ENCODE measurements around the gene CDK14.

CDK14 gene

DNA sequence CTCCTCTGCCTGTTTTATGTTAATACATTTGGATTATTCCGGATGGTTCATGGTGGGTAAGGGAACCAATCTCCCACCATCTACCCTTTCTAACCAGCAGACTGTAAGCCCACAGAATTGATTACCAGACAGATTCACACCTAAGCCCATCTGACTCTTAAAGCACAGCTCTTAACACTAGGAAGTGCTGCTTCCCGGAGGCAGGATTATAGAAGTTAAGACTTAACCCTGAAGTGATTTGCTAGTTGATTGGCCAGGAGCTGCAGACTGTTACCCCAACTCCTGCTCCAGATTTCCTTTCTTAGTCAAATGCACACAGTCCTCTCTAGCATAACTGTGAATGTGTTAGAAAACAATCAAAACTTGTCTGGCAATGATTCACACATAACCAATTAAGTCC lies 221.7 kb downstream of the CDK14 start:
- 29% methylated on average over 1 of the region's 2 CpGs; no CpG with 5 or more reads in 1 of the 2 experiments for WGBS, 2 experiments (ENCODE audit: insufficient coverage in 2 of 2)
- H3K27ac ChIP-seq (ENCODE audit: low read depth, low read length, severe bottlenecking) = peak overlapping the region; percentile 3

DNA sequence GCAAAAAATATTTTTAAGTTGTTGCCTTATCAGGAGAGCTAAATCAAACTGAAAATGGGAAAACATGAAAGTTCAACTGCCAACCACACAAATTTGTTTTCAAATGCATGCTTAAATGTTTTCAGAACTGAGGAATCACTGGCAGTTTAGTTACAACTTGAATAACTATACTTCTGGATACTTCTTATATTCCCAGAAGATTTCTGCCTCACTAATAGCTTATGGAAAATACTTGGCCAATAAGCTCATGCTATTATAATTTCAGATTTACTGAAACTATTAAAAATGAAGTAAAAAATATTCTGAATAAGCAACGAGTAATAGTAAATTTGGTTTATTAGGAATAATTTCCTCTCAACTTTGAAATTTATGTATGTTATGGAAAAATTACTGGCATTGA lies 222.2 kb downstream of the CDK14 start:
- H3K4me1 ChIP-seq (ENCODE audit: control insufficient read depth, insufficient read depth, low read length, poor library complexity, severe bottlenecking) = peaks cover 16% of the 10 kb centered on the region
- no peak overlapping the region for H3K27ac ChIP-seq (ENCODE audit: low read depth, low read length, severe bottlenecking)
- no peak overlapping the region for H3K4me3 ChIP-seq (ENCODE audit: extremely low read depth, insufficient read depth, low read length, poor library complexity, severe bottlenecking)
- peaks cover 13% of the 10 kb centered on the region for H3K36me3 ChIP-seq (ENCODE audit: control insufficient read depth, insufficient read depth, low read length)
- H3K9me3 ChIP-seq (ENCODE audit: control insufficient read depth, low read length) = no peaks in the 10 kb centered on the region
- no CpG with 5 or more reads among the region's 1 CpG for WGBS, 2 experiments (ENCODE audit: insufficient coverage in 2 of 2)

More for the DNA sequence above, 221.7 kb downstream of the CDK14 start:
- no peaks in the 10 kb centered on the region for H3K9me3 ChIP-seq (ENCODE audit: control insufficient read depth, low read length)
- peaks cover 16% of the 10 kb centered on the region for H3K4me1 ChIP-seq (ENCODE audit: control insufficient read depth, insufficient read depth, low read length, poor library complexity, severe bottlenecking)
- no peak overlapping the region for H3K4me3 ChIP-seq (ENCODE audit: extremely low read depth, insufficient read depth, low read length, poor library complexity, severe bottlenecking)
- peaks cover 13% of the 10 kb centered on the region for H3K36me3 ChIP-seq (ENCODE audit: control insufficient read depth, insufficient read depth, low read length)

GRCh38 chr7:90821961-90822620 lies 226.0 kb downstream of the CDK14 start:
- Histone ChIP-seq H3K4me3 (ENCODE audit: extremely low read depth, insufficient read depth, low read length, poor library complexity, severe bottlenecking) (no peak overlapping the region), H3K36me3 (ENCODE audit: control insufficient read depth, insufficient read depth, low read length) (peaks cover 13% of the 10 kb centered on the region), H3K9me3 (ENCODE audit: control insufficient read depth, low read length) (no peaks in the 10 kb centered on the region), H3K27ac (ENCODE audit: low read depth, low read length, severe bottlenecking) (no peak overlapping the region), H3K4me1 (ENCODE audit: control insufficient read depth, insufficient read depth, low read length, poor library complexity, severe bottlenecking) (peaks cover 10% of the 10 kb centered on the region)
- WGBS, 2 experiments (ENCODE audit: insufficient coverage in 2 of 2) = 92 to 100% methylated on average over 2 of the region's 4 CpGs

GRCh38 chr7:90824386-90825307 lies 228.5 kb downstream of the CDK14 start:
- no peak overlapping the region for H3K27ac ChIP-seq (ENCODE audit: low read depth, low read length, severe bottlenecking)
- H3K9me3 ChIP-seq (ENCODE audit: control insufficient read depth, low read length) = peaks cover 11% of the 10 kb centered on the region
- H3K4me1 ChIP-seq (ENCODE audit: control insufficient read depth, insufficient read depth, low read length, poor library complexity, severe bottlenecking) = no peaks in the 10 kb centered on the region
- no peak overlapping the region for H3K4me3 ChIP-seq (ENCODE audit: extremely low read depth, insufficient read depth, low read length, poor library complexity, severe bottlenecking)
- 77 to 80% methylated on average over 5 of the region's 5 CpGs for WGBS, 2 experiments (ENCODE audit: insufficient coverage in 2 of 2)
- H3K36me3 ChIP-seq (ENCODE audit: control insufficient read depth, insufficient read depth, low read length) = peaks cover 16% of the 10 kb centered on the region

GRCh38 chr7:90825779-90826178 lies 229.7 kb downstream of the CDK14 start:
- Histone ChIP-seq H3K27ac (ENCODE audit: low read depth, low read length, severe bottlenecking) (no peak overlapping the region), H3K36me3 (ENCODE audit: control insufficient read depth, insufficient read depth, low read length) (peaks cover 20% of the 10 kb centered on the region), H3K9me3 (ENCODE audit: control insufficient read depth, low read length) (peaks cover 17% of the 10 kb centered on the region), H3K4me1 (ENCODE audit: control insufficient read depth, insufficient read depth, low read length, poor library complexity, severe bottlenecking) (no peaks in the 10 kb centered on the region), H3K4me3 (ENCODE audit: extremely low read depth, insufficient read depth, low read length, poor library complexity, severe bottlenecking) (no peak overlapping the region)
- WGBS, 2 experiments (ENCODE audit: insufficient coverage in 2 of 2) = no CpG with 5 or more reads among the region's 2 CpGs

GRCh38 chr7:90828601-90829000 lies 232.5 kb downstream of the CDK14 start:
- Histone ChIP-seq H3K4me3 (ENCODE audit: extremely low read depth, insufficient read depth, low read length, poor library complexity, severe bottlenecking) (no peak overlapping the region), H3K4me1 (ENCODE audit: control insufficient read depth, insufficient read depth, low read length, poor library complexity, severe bottlenecking) (no peaks in the 10 kb centered on the region), H3K27ac (ENCODE audit: low read depth, low read length, severe bottlenecking) (no peak overlapping the region), H3K9me3 (ENCODE audit: control insufficient read depth, low read length) (peaks cover 17% of the 10 kb centered on the region), H3K36me3 (ENCODE audit: control insufficient read depth, insufficient read depth, low read length) (peaks cover 11% of the 10 kb centered on the region)
- WGBS, 2 experiments (ENCODE audit: insufficient coverage in 2 of 2) = 83 to 100% methylated on average over 1 of the region's 3 CpGs

- 82 to 89% methylated on average over 3 of the region's 3 CpGs for WGBS, 2 experiments (ENCODE audit: insufficient coverage in 2 of 2)
- Histone ChIP-seq H3K4me3 (ENCODE audit: extremely low read depth, insufficient read depth, low read length, poor library complexity, severe bottlenecking) (no peak overlapping the region), H3K27ac (ENCODE audit: low read depth, low read length, severe bottlenecking) (no peak overlapping the region), H3K9me3 (ENCODE audit: control insufficient read depth, low read length) (peaks cover 17% of the 10 kb centered on the region), H3K36me3 (ENCODE audit: control insufficient read depth, insufficient read depth, low read length) (peaks cover 11% of the 10 kb centered on the region), H3K4me1 (ENCODE audit: control insufficient read depth, insufficient read depth, low read length, poor library complexity, severe bottlenecking) (no peaks in the 10 kb centered on the region)
Measured at GRCh38 chr7:90830308-90830707, 234.2 kb downstream of the CDK14 start.

- H3K36me3 ChIP-seq (ENCODE audit: control insufficient read depth, insufficient read depth, low read length) = peaks cover 18% of the 10 kb centered on the region
- H3K4me3 ChIP-seq (ENCODE audit: extremely low read depth, insufficient read depth, low read length, poor library complexity, severe bottlenecking) = no peak overlapping the region
- no CpG with 5 or more reads among the region's 3 CpGs for WGBS, 2 experiments (ENCODE audit: insufficient coverage in 2 of 2)
- H3K27ac ChIP-seq (ENCODE audit: low read depth, low read length, severe bottlenecking) = no peak overlapping the region
- peaks cover 21% of the 10 kb centered on the region for H3K9me3 ChIP-seq (ENCODE audit: control insufficient read depth, low read length)
- no peaks in the 10 kb centered on the region for H3K4me1 ChIP-seq (ENCODE audit: control insufficient read depth, insufficient read depth, low read length, poor library complexity, severe bottlenecking)
Measured at GRCh38 chr7:90832726-90833125, 236.6 kb downstream of the CDK14 start.

DNA sequence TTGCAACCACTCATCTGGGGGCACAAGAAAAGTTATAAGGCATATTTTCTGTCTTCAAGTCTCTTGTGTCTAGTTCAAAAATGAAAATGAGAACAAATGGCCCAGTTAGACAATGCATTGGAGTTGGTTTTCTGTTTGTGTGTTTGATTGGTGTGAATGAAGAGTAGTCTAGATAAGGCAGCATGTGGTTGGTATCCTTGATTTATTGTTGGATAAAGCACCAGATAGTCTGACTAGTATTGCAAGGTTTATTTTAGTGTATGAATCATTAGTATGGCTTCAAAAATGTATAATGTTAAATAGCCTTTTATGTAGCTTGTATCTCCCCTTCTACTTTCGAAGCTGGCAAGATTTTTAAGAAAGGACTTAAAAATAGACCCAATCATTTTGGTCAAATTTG lies 237.3 kb downstream of the CDK14 start:
- peaks cover 20% of the 10 kb centered on the region for H3K36me3 ChIP-seq (ENCODE audit: control insufficient read depth, insufficient read depth, low read length)
- no peak overlapping the region for H3K4me3 ChIP-seq (ENCODE audit: extremely low read depth, insufficient read depth, low read length, poor library complexity, severe bottlenecking)
- H3K4me1 ChIP-seq (ENCODE audit: control insufficient read depth, insufficient read depth, low read length, poor library complexity, severe bottlenecking) = no peaks in the 10 kb centered on the region
- no CpG with 5 or more reads among the region's 1 CpG for WGBS, 2 experiments (ENCODE audit: insufficient coverage in 2 of 2)
- peaks cover 22% of the 10 kb centered on the region for H3K9me3 ChIP-seq (ENCODE audit: control insufficient read depth, low read length)
- no peak overlapping the region for H3K27ac ChIP-seq (ENCODE audit: low read depth, low read length, severe bottlenecking)

DNA sequence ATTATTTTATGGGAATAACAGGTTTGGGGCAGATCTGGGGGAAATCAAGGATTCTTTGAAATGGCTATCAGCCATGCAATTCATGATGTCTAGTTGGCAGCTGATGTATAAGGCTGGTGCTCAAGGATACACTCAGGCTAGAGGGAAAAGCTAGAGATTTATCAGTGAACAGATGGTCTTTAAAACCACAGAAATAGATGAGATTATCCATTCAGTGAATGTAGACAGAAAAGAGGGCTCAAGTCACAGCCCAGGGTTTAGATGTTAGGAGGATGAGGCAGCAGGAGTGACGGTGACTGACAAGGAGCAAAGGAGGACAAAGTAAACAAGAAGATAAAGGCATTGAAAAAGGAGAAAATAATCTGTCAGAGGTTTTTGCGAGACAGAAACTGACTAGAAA lies 238.7 kb downstream of the CDK14 start:
- H3K27ac ChIP-seq (ENCODE audit: low read depth, low read length, severe bottlenecking) = no peak overlapping the region
- H3K4me3 ChIP-seq (ENCODE audit: extremely low read depth, insufficient read depth, low read length, poor library complexity, severe bottlenecking) = no peak overlapping the region
- no peaks in the 10 kb centered on the region for H3K4me1 ChIP-seq (ENCODE audit: control insufficient read depth, insufficient read depth, low read length, poor library complexity, severe bottlenecking)
- H3K36me3 ChIP-seq (ENCODE audit: control insufficient read depth, insufficient read depth, low read length) = peaks cover 20% of the 10 kb centered on the region
- peaks cover 10% of the 10 kb centered on the region for H3K9me3 ChIP-seq (ENCODE audit: control insufficient read depth, low read length)
- WGBS, 2 experiments (ENCODE audit: insufficient coverage in 2 of 2) = 56 to 75% methylated on average over 2 of the region's 2 CpGs

- H3K4me3 ChIP-seq (ENCODE audit: extremely low read depth, insufficient read depth, low read length, poor library complexity, severe bottlenecking) = no peak overlapping the region
- no peak overlapping the region for H3K27ac ChIP-seq (ENCODE audit: low read depth, low read length, severe bottlenecking)
- peaks cover 14% of the 10 kb centered on the region for H3K36me3 ChIP-seq (ENCODE audit: control insufficient read depth, insufficient read depth, low read length)
- WGBS, 2 experiments (ENCODE audit: insufficient coverage in 2 of 2) = no CpG with 5 or more reads among the region's 1 CpG
- no peaks in the 10 kb centered on the region for H3K4me1 ChIP-seq (ENCODE audit: control insufficient read depth, insufficient read depth, low read length, poor library complexity, severe bottlenecking)
- peaks cover 5% of the 10 kb centered on the region for H3K9me3 ChIP-seq (ENCODE audit: control insufficient read depth, low read length)
Measured at GRCh38 chr7:90835861-90836260, 239.7 kb downstream of the CDK14 start.

All from mesodermal cell (in vitro differentiated cells).